SIG-M5 treated with dmso at 0.1 percent for 504 hours (cell line): Measurements from ENCODE around the gene RAB19.
A peak's percentile ranks its signal among the peaks of the same experiment; 100 is the strongest.

Experiments
- DNase-seq: peaks from one replicate; lab custom pipeline; 2025; ENCODE audit not compliant: unreplicated experiment; lab: John Stamatoyannopoulos, UW

The RAB19 gene

GRCh38 chr7:140403878-140404564, at the start of gene RAB19:
Gene RAB19, plus strand, starts transcription at chr7:140404058. Its CDS starts 3,589 bp downstream, at chr7:140407647.
- no peak for DNase-seq

GRCh38 chr7:140358024-140358411, 45.8 kb upstream of the RAB19 start:
- DNase-seq, result no peak

GRCh38 chr7:140358412-140359051, 45.3 kb upstream of the RAB19 start:
- DNase-seq, result no peak

- no peak for DNase-seq
Observed at GRCh38 chr7:140360697-140361229, 43.1 kb upstream of the RAB19 start.

GRCh38 chr7:140364819-140365218, 39.0 kb upstream of the RAB19 start:
- no peak for DNase-seq

- no peak for DNase-seq
Observed at GRCh38 chr7:140367528-140367927, 36.3 kb upstream of the RAB19 start.

- no peak for DNase-seq
Observed at GRCh38 chr7:140369294-140369693, 34.6 kb upstream of the RAB19 start.

- DNase-seq, result no peak
Observed at GRCh38 chr7:140375323-140375722, 28.5 kb upstream of the RAB19 start.

- DNase-seq, result no peak
Observed at GRCh38 chr7:140375892-140376730, 27.7 kb upstream of the RAB19 start.

- no peak for DNase-seq
Observed at GRCh38 chr7:140383954-140384713, 19.7 kb upstream of the RAB19 start.

- DNase-seq, result no peak
Observed at GRCh38 chr7:140384894-140385545, 18.8 kb upstream of the RAB19 start.

GRCh38 chr7:140389445-140389844, 14.4 kb upstream of the RAB19 start:
- DNase-seq, result no peak

- DNase-seq, result no peak
Observed at GRCh38 chr7:140390034-140390433, 13.8 kb upstream of the RAB19 start.

- peak; percentile 71 for DNase-seq
Observed at GRCh38 chr7:140390466-140391190, 13.2 kb upstream of the RAB19 start.

- DNase-seq, result no peak
Observed at GRCh38 chr7:140391634-140392033, 12.2 kb upstream of the RAB19 start.

- no peak for DNase-seq
Observed at GRCh38 chr7:140393756-140394306, 10.0 kb upstream of the RAB19 start.

- peak; percentile 37 for DNase-seq
Observed at GRCh38 chr7:140397784-140398750, 5.8 kb upstream of the RAB19 start, which contains the start of gene SLC37A3. Gene SLC37A3, minus strand, starts transcription at chr7:140398530. Its CDS starts 16,004 bp downstream, at chr7:140382526.

GRCh38 chr7:140398821-140399220, 5.0 kb upstream of the RAB19 start:
- DNase-seq, result no peak
